AG08395 (cell line): ENCODE results near the gene GK.
"Not testable (repeated sequence)": the region's sequence is repeated elsewhere in the genome, so short reads cannot be mapped to it uniquely, and the experiment has no call there.

Experiments
- DNase-seq: peaks from one replicate; pipeline ENCODE4 v3.0.0; 2012; ENCODE audit warnings: mixed read lengths, low spot score

The GK gene

DNA sequence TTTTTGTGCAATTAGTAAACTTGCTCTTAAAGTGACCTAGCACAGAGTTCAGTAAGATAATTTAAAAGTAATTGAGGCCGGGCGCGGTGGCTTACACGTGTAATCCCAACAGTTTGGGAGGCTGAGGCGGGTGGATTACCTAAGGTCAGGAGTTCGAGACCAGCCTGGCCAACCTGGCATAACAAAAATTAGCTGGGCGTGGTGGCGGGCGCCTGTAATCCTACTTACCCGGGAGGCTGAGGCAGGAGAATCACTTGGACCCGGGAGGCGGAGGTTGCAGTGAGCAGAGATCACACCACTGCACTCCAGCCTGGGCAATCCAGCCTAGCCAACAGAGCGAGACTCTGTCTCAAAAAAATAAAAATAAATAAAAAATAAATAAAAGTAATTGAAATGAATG lies 1.2 kb downstream of the GK start:
- not testable (repeated sequence) for DNase-seq

DNA sequence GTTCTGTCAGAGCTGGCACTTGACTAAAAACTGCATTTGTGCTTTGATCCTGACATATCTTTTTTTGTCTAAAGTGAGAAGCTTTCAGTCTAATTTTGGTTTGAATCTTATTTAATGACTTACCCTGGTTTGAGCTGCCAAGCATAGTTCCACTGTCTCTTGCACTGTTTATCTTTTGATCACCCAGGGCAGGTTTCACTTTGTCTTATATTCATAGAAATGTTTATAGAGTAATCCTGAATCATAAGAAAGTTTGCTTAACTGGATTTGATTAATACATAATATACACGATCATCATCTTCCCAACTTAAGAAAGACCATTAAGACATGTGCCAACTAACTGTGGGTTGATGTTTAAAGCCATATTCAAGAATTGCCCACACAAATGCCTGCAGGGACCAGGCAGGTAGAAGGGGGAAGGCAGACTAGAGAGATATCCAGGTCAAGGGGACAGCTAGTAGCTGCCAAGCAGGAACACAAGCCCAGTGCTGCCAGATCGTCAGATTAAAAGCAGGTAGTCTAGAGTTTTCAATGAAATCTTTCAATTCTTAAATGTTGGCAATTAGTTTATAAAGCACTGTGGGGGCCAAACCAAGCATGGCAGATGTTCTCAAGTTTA lies 1.9 kb downstream of the GK start:
- no peak for DNase-seq

DNA sequence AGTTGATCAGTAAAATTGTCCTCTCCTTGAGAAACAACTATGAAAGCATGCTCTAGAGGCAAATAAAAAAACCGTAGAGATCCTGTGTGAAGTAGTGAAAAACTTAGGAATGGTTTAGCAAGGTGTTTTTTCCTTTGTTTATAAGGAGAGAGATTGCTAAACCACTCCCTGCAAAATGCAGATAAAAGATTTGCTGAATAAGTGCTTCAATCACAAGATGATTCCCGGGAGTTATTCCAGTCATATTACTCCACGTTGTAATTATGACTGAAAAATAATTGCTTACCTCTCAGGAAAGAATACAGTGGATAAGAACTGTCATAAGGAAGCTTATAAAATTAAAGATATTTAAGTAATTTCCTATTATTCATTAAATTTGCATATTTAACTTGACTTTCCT lies 2.8 kb downstream of the GK start:
- DNase-seq, result no peak

DNA sequence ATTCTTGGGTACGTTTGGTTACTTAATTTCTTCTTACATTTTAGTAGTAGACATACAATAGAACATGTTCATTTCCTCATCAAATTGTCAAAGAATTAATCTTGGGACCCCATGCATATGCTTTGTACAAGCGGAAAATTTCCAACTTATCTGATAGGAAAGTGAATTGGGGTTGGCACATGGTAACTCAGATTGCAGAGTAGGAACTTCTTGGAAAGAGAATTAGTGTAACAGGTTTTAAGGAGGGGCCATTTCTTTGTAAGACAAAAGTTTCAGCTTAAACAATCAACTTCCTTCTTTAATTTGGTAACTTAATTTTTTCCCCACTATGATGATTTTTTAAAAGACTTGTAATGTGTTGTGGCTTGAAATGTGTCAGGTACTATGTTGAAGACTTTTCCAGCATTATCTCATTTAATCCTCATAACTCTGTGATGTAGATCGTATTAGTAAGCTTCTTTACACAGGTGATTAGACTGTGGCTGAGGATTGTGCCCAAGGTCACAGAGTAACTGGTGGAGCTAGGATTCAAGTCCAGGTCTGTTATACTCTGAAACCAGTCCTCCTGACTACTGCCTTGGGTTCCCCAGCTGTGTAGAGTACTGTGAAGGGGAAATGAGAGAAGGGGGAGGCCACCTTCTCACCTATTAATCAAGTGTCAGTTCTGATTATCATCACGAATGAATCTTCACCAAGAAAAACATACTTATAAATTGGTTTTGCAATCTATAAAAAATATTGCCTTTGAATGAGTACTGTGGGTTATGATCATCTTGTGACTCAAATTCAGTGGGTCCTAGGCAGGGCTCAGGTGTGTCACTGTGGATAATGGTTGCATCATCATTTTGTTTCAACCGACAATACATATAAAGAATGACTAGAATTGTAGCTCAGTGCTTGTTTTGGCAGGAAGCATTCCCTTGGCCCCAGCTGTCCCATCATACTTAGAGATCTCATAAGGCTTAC lies 4.3 kb downstream of the GK start:
- DNase-seq, result no peak

DNA sequence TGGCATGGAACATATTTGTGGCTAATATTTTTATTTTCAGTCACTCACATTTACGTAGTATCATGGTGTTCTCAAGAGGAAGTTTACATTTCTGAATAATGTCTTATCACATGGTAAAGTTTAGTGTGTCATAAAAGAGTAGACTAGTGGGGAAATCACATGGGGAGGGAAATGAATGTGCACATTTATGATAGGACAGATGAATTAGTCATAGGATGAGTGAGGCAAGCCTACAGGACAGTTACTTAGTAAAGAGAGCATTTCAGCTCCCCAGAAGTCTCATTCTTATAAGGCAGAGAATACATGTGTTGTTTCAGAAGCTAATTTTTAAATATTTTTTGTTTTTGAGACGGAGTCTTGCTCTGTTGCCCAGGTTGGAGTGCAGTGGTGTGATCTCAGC lies 6.2 kb downstream of the GK start:
- DNase-seq, result peak; percentile 64

DNA sequence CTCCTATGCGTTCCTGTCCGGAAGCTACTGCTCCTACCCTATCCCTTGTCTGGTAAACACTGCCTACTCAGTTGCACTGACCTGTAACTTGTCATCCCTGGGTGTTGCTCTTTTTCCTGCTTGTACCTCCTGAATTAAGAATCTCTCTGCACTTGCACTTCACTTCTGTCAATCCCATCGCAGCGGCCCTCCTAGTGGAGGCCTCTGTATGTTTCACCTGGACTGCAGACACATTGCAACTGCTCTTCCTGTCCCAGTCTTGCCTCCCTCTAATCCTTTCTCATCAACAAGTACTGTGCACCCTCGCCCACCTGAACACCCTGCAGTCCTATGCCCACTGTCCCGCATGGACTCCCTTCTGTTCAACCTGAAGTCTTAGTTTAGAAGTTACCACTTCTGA lies 8.0 kb downstream of the GK start:
- no peak for DNase-seq

DNA sequence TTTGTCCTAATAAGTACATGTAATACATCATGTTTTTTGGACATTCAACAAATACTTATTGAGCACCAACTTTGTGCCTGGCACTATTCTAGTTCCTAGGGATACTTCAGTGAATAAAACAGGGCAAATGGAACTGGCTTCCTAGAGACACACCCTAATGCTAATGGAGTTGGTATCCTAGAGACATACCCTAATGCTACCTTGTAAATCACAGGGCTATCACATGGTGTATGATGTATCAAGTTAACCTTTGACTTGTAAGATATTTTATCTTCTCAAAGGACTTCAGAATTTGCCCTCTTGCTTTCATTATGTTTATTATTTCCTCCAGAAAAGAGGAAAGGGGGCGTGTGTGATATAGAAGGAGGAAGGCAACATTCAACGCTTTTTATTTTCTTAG lies 10.1 kb downstream of the GK start:
- DNase-seq, result no peak

DNA sequence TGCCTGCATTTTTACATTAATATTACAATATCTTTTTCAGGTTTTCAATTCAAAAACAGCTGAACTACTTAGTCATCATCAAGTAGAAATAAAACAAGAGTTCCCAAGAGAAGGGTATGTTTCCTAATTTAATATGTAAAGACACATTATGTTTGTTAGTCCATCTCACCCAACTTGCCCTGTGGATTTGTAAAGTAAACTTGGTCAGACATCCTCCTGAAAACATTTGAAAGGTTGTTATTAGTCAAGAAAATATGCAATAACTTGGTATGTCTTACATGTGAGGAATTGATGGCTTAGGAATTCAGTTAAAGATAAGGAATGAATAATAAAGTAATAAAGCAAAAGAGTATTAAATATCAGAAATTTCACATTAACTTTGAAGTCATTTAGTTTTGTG lies 12.2 kb downstream of the GK start:
- no peak for DNase-seq

DNA sequence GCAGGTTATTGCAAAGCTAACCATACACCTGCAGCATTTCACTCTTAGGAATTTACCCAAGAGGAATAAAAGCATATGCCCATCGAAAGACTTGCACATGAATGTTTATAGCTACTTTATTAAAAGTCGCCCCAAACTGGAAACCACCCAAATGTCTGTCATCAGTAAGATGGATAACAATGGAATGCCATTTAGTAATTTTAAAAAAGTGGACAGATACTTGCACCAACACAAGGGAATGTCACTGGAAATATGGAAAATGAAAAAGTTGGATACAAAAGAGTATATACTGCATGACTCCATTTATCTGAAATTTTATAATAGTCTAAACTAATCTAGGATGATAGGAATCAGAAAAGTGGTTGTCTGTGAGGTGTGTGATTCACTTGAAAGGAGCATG lies 12.9 kb downstream of the GK start:
- DNase-seq, result no peak

DNA sequence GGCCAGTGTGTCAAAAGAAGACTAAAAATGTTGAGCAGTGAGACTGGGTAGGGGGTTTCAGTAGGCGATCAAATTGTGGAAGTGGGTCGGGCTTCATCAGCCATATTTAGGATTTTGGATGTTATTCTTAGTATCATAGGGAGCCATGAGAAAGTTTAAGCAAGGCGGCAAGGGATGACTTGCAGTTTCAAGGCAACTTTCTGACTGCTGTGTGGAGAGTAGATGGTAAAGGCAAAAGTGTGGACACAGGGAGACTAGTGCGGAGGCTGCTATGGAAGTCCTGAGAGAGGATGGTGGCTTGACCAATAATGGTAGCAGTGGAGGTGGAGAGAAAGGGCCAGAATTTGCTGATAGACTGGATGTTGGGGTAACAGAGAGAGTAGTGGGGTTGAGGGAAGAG lies 15.4 kb downstream of the GK start:
- DNase-seq, result no peak

DNA sequence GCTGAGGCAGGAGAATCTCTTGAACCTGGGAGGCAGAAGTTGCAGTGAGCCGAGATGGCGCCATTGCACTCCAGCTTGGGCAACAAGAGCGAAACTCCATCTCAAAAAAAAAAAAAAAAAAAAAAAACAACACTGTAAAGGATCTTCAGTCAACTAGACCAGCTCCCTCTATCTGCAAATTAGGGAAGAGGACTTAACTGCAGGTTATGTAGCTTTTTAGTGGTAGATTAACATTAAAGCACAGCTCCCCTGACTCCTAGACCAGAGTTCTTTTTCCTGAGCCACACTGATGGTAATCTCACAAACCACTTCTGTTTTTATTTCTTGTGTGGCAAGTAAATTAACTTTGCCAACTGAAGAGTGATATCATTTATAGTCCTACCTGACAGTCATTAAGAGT lies 18.0 kb downstream of the GK start:
- not testable (repeated sequence) for DNase-seq

DNA sequence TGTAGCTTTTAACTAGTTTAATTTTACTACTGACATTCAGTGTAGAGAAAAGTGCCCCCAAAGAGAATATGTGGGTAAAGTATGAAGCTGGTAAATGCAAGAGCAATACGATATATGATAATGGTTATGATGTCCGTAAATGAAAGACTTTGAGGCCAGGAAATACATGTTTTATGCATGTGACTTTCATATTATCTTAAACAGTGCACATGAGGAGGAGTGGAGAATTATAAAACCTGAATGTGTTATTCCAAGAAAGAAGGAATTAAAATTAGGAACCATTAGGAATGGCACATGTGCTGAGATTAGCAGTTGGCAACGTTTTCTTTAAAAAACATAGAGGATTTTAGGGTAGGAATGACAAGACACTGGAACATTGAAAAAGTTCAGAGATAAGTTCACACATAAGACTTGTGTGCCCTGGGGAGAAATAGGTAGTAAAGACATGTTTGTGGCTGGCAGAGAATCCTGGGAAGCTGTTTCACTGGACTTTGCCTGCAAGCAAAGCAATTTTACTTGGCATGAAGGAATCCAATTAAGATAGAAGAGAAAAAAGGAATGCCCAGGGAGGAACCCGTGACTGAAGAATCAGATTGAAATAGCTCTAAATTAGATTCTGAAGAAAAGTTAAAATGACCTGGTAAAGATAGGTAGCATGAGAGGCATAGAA lies 20.0 kb downstream of the GK start:
- no peak for DNase-seq

DNA sequence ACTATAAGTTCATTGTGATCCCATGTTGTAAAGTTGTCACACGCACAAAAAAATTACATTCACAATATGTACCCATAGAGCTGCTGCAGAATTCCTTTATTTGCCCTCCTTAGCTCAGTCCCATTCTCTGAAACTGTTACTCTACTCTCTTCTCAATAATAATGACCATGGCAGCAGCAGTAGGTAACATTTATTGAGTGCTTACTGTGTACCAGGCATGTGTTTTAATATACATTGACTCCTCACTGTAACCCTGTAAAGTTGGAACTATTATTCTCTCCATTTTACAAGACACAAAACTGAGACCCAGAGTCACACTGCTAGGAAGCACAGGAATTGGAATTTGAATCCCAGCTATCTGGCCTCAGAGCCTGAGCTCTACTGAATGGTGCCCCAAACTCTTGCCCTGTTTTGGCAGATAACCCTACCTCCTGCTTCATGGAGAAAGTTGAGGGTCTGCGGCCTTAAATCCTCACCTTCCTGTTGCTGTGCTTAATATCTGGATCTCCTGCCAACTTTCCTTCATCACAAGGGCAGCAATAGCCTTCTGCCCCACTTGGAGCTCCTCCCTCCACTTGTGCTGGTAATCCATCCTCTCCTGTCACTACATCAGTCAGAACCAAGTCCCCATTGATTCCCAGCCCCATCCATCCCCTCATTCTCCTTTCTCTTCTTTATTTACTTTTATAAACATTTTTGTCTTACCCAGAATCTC lies 20.8 kb downstream of the GK start:
- no peak for DNase-seq

DNA sequence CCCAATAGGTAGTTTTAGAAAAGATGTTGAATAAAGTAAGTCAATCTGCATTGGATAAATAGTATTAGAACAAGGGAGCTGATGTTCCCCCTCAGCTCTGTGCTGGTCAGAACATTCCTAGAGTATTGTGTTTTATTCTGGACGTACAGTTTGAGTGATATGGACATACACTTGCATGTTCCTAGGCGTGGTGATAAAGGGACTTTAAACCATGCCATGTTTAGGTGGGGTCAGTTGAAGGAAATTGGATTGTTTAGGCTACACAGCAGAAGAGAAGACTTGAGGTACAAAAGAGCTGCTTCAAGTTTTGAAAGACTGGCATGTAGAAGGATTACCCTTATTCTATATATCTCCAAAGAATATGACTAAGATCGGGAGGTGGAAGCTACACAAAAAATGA lies 21.6 kb downstream of the GK start:
- DNase-seq, result no peak

DNA sequence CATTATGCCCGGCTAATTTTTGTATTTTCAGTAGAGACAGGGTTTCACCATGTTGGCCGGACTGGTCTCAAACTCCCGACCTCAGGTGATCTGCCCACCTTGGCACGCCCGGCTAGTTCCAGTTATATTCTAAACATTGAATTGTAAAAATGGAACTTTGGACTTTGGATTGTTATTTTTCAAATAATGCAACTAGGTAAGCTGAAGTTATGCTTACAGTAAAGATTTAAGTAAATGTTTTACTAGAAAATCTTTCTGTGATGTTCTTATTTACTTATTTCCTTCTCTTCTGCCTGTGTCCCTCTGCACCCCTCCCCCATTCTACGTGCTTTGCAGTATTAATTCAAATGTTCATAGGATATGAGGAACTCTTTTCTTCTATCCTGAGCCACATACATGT lies 26.1 kb downstream of the GK start:
- DNase-seq, result no peak

DNA sequence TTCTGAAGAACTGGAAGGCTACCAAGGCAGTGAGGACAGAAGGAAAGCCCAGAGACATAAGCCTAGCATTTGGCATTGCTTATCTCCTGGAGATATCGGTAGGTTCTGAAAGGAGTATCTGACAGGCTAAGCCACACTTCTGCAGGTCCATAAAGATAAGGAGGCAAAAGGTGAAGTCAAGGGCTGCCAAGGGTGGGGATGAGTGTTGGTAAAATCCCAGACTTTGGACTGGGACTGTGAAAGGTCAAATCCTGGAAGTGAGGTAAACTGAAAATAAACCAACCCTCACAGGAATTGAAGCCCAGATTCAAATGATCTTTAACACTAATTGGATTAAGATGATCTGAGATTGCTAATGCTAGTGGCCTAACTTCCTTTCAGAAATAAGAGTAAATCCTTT lies 27.4 kb downstream of the GK start:
- no peak for DNase-seq

DNA sequence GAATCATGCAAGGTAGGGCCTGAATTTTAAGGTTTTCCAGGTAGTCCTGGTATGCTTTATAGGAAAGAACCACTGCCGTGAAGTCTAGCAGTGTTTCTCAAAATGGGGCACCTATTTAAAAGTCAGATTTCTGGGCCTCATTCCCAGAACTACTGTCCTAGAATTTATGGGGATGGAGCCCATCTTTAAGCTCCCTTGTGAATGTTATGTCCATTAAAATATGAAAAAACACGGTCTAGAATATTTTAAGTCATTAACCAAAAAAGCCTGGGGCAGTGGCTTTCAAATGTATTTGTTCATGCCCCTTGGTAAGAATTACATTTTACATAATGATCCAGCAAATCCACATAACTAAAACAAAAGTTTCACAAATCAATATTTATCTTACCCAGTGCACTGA lies 35.4 kb downstream of the GK start:
- no peak for DNase-seq

DNA sequence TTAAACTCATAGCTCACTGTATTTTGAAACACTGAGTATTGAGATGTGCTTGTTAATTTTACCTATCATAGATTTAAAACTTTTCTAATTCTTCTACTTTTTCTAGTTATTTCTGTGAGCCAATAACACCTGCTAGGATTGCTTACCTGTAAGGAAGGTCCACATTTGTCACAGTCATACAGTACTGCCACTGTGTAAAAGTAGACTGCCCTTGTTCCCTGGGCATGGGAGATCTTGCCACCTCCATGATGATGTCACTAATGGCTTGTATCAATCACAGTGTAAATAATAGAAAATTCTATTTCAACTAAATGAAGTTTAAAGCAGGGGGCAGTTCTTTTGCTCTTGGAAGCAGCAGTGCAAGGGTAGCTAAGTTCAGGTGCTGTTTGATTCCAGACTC lies 35.9 kb downstream of the GK start:
- no peak for DNase-seq

DNA sequence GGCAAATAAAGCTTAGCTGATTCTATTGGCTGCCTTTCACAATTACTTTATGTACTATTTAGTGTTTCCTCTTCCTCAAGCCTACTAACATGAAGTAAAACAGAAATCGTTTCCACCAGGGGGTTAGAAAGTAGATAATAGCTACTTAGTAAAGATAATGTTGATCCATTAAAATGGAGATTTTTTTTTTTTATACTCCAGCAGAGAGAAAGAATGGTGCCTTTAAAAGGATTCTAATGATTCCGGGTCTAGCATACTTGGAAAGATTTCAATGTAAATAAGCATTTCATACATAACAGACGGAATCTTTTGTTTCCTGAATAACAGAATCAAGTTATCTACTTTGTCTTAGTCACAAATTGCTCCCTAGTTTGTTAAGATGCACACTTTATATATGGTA lies 37.1 kb downstream of the GK start:
- no peak for DNase-seq

DNA sequence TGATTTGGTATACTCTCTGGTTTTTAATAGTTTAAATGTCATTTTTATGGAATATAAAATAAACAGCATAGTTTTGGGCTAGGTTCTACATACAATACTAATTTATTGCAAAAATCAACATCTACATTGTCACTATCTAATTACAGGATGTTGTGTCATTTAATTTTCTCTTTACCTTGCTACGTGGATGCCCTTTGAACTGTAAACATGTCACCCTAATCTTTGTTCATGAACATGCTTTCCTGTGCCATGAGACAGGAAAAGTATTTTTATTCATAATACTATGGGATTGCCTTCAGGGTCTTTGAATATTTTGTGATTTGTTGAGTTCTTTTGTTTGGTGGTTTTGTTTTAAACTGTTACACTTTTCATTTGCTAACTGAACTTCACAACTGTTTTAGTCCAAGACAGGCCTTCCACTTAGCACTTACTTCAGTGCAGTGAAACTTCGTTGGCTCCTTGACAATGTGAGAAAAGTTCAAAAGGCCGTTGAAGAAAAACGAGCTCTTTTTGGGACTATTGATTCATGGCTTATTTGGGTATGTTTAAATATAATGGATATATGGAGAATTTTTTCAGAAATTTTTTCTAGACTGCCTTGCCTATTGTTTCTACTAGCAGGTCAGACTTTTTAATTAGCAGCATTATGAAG lies 40.9 kb downstream of the GK start:
- DNase-seq, result no peak

DNA sequence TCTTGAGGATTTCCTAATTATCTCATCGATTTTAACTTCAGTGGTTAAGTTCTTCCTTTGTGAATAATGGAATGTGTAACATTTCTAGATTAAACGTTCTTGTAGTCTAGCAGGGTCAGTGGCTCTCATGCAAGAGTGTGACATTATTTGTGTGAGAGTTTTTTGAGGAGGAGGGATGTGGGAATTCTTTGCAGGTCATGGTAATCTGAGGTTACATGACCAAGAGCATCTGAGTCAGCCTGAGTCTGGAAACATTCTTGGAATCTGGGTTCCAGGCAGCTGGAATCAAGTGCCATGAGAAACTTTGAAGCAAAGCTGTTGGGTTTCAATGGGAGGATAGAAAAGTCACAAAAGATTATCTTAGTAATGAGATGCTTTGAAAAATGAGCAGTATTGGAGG lies 49.5 kb downstream of the GK start:
- peak; percentile 57 for DNase-seq

DNA sequence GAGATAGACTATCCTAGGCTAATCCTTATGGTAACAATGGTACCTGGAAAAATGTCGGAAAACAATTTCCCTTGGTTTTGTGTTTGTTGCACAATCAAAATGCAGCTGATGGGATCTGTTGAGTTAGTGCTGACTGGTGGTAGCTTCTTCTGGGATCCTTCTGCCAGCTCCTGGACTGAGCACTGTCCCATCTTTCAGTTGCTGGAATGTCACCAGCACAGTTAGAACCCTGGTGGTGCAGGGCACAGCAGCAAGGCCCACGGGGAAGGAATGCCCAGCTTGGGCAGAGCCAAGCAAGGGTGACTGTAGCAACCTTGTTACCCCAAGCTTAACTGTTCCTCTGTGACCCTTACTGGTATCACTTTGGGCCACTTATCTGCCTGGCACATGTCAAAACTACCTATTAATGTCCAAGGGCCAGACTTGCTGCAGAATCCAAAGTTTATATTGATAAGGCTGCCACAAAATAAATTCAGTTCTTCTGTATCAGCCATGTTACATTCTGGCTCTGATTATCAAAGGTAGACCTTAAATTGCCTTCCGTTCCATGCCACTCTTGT lies 53.1 kb downstream of the GK start:
- DNase-seq, result no peak
